ENCODE results near the gene PDE6G. TPM values are rescaled to one million over a fixed set of nuclear protein-coding genes. Genes with fewer than 3 reads are reported as not detected.

Gene PDE6G
- total and polyA plus RNA-seq, 2 of the 13 experiments (the other 11 are each of a cell fraction or from before 2014, with no cell fraction given) = 1.4 to 6.7 TPM

DNA sequence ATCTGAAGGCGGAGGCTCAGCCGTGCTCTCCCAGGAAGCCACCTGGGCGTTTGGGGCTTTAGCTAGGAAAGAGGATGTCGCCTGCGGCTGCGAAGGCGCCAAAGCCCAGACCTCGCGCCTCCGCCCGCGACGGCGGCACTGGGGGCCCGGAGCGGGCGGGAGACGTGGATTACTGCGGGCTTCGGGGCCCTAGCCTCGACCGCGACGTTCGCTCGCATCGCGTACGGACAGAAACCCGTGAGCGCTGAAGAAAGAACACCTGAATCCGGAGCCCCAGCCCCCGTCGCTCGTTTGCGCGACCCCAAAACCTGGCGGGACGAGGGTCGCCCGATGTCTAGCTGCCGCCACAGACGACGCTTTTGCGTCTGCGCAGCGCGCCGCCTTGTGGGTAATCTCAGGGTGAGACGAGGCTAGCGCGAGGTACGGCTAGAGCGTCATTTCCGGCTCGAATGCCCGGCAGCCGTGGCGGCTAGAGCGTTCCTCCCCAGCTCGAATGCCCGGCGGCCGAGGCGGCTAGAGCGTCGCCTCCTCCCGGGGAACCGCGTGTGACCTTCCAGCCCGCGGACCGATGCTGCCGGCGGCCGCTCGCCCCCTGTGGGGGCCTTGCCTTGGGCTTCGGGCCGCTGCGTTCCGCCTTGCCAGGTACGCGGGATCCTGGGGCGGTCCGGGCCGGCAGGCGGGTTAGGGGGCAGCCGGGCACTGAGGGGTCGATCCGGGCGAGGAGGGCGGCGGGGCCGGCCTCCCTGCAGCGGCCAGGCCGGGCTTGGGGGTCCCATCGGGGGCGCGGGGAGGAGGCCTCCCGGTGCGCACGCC is 46.8 kb upstream of the PDE6G start, which contains the start of gene MRPL12 (continued):
- TF ChIP-seq, protein P1, sequence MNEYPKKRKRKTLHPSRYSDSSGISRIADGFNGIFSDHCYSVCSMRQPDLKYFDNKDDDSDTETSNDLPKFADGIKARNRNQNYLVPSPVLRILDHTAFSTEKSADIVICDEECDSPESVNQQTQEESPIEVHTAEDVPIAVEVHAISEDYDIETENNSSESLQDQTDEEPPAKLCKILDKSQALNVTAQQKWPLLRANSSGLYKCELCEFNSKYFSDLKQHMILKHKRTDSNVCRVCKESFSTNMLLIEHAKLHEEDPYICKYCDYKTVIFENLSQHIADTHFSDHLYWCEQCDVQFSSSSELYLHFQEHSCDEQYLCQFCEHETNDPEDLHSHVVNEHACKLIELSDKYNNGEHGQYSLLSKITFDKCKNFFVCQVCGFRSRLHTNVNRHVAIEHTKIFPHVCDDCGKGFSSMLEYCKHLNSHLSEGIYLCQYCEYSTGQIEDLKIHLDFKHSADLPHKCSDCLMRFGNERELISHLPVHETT (CRISPR knock-in tag; conservative IDR thresholded peaks at IDR 0.05) = peak; percentile 98
- TF ChIP-seq IRX3 (CRISPR knock-in tag; IDR thresholded peaks at IDR 0.05; ENCODE audit: borderline replicate concordance, low read depth) (peak; percentile 73), SMARCE1 (IDR thresholded peaks at IDR 0.05; ENCODE audit: borderline replicate concordance) (no peak), ZNF841 (CRISPR knock-in tag; IDR thresholded peaks at IDR 0.05; ENCODE audit: borderline replicate concordance) (peak; percentile 90), ZC3H13 (CRISPR knock-in tag; IDR thresholded peaks at IDR 0.05) (peak; percentile 92), TAF15 (IDR thresholded peaks at IDR 0.05; ENCODE audit: low read depth, low read length, poor library complexity, severe bottlenecking) (no peak), KDM5B (CRISPR knock-in tag; IDR thresholded peaks at IDR 0.05; ENCODE audit: borderline replicate concordance) (peak; percentile 91), AHR (CRISPR knock-in tag; IDR thresholded peaks at IDR 0.05) (peak; percentile 91), RXRB (CRISPR knock-in tag; IDR thresholded peaks at IDR 0.05; ENCODE audit: borderline replicate concordance) (peak; percentile 82), ZNF282 (IDR thresholded peaks at IDR 0.05; ENCODE audit: partially characterized antibody) (no peak), NR2F2 (IDR thresholded peaks at IDR 0.05; ENCODE audit: borderline replicate concordance, low read depth) (peak; percentile 61; the same call in 1 of the 2 replicates)
- TF ChIP-seq, protein P2, sequence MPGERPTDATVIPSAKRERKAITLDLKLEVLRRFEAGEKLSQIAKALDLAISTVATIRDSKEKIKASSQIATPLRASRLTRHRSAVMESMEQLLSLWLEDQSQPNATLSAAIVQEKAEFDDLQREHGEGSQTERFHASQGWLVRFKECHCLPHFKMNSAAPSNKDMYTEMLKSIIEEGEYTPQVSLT (CRISPR knock-in tag; IDR thresholded peaks at IDR 0.05; ENCODE audit: borderline replicate concordance, low read depth) = no peak; the same call in 1 of the 2 replicates
- TF ChIP-seq, protein P3, sequence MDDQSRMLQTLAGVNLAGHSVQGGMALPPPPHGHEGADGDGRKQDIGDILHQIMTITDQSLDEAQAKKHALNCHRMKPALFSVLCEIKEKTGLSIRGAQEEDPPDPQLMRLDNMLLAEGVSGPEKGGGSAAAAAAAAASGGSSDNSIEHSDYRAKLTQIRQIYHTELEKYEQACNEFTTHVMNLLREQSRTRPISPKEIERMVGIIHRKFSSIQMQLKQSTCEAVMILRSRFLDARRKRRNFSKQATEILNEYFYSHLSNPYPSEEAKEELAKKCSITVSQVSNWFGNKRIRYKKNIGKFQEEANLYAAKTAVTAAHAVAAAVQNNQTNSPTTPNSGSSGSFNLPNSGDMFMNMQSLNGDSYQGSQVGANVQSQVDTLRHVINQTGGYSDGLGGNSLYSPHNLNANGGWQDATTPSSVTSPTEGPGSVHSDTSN (CRISPR knock-in tag; IDR thresholded peaks at IDR 0.05; ENCODE audit: borderline replicate concordance) = peak; percentile 72; the same call in 1 of the 2 replicates
- TF ChIP-seq, protein P4, sequence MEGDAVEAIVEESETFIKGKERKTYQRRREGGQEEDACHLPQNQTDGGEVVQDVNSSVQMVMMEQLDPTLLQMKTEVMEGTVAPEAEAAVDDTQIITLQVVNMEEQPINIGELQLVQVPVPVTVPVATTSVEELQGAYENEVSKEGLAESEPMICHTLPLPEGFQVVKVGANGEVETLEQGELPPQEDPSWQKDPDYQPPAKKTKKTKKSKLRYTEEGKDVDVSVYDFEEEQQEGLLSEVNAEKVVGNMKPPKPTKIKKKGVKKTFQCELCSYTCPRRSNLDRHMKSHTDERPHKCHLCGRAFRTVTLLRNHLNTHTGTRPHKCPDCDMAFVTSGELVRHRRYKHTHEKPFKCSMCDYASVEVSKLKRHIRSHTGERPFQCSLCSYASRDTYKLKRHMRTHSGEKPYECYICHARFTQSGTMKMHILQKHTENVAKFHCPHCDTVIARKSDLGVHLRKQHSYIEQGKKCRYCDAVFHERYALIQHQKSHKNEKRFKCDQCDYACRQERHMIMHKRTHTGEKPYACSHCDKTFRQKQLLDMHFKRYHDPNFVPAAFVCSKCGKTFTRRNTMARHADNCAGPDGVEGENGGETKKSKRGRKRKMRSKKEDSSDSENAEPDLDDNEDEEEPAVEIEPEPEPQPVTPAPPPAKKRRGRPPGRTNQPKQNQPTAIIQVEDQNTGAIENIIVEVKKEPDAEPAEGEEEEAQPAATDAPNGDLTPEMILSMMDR (CRISPR knock-in tag; IDR thresholded peaks at IDR 0.05) = peak; percentile 69
- TF ChIP-seq, protein P5, sequence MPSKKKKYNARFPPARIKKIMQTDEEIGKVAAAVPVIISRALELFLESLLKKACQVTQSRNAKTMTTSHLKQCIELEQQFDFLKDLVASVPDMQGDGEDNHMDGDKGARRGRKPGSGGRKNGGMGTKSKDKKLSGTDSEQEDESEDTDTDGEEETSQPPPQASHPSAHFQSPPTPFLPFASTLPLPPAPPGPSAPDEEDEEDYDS (CRISPR knock-in tag; IDR thresholded peaks at IDR 0.05) = peak; percentile 86; the same call in 1 of the 2 replicates
- TF ChIP-seq, protein P6, sequence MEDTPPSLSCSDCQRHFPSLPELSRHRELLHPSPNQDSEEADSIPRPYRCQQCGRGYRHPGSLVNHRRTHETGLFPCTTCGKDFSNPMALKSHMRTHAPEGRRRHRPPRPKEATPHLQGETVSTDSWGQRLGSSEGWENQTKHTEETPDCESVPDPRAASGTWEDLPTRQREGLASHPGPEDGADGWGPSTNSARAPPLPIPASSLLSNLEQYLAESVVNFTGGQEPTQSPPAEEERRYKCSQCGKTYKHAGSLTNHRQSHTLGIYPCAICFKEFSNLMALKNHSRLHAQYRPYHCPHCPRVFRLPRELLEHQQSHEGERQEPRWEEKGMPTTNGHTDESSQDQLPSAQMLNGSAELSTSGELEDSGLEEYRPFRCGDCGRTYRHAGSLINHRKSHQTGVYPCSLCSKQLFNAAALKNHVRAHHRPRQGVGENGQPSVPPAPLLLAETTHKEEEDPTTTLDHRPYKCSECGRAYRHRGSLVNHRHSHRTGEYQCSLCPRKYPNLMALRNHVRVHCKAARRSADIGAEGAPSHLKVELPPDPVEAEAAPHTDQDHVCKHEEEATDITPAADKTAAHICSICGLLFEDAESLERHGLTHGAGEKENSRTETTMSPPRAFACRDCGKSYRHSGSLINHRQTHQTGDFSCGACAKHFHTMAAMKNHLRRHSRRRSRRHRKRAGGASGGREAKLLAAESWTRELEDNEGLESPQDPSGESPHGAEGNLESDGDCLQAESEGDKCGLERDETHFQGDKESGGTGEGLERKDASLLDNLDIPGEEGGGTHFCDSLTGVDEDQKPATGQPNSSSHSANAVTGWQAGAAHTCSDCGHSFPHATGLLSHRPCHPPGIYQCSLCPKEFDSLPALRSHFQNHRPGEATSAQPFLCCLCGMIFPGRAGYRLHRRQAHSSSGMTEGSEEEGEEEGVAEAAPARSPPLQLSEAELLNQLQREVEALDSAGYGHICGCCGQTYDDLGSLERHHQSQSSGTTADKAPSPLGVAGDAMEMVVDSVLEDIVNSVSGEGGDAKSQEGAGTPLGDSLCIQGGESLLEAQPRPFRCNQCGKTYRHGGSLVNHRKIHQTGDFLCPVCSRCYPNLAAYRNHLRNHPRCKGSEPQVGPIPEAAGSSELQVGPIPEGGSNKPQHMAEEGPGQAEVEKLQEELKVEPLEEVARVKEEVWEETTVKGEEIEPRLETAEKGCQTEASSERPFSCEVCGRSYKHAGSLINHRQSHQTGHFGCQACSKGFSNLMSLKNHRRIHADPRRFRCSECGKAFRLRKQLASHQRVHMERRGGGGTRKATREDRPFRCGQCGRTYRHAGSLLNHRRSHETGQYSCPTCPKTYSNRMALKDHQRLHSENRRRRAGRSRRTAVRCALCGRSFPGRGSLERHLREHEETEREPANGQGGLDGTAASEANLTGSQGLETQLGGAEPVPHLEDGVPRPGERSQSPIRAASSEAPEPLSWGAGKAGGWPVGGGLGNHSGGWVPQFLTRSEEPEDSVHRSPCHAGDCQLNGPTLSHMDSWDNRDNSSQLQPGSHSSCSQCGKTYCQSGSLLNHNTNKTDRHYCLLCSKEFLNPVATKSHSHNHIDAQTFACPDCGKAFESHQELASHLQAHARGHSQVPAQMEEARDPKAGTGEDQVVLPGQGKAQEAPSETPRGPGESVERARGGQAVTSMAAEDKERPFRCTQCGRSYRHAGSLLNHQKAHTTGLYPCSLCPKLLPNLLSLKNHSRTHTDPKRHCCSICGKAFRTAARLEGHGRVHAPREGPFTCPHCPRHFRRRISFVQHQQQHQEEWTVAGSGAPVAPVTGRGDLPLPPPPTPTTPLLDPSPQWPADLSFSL (CRISPR knock-in tag; IDR thresholded peaks at IDR 0.05) = no peak
